HCT116 (cell line): Measurements from ENCODE around the gene TFG. TPM values are rescaled to one million over a fixed set of nuclear protein-coding genes. Genes with fewer than 3 reads are reported as not detected.

Source experiments
- ATAC-seq: fragments of 200-7000 bp; cut with Tn5 transposase; 2 replicates; pipeline ENCODE4 v1.9.1; 2020; ENCODE audit warnings: mild to moderate bottlenecking, moderate library complexity
- BruUV-seq: library from RNA; stranded (reverse); fragments of 400-500 nt; replicated peaks from 2 replicates; lab custom pipeline; 2021; lab: Mats Ljungman, UMichigan
- CTCF ChIA-PET: fragments of 300-600 bp; sonication (Branson Sonifier 250); formaldehyde crosslinking; loops from one replicate; lab custom pipeline; 2021; ENCODE audit warnings: antibody characterized with exemption; lab: Charles Lee
- POLR2A ChIA-PET: fragments of 300-600, 350-600 bp; sonication (Branson Sonifier 250); formaldehyde crosslinking; loops from one replicate; lab custom pipeline; 2021; ENCODE audit warnings: antibody characterized with exemption; lab: Charles Lee
- RAD21 ChIA-PET, 2 experiments: fragments of 300-600 bp; sonication (Branson Sonifier 250); formaldehyde crosslinking; loops; one replicate each; lab custom pipeline; 2023; ENCODE audit warnings: low total read pairs in 2 of 2; ENCODE audit not compliant: uncharacterized antibody in 2 of 2, unreplicated experiment in 2 of 2, low non-redundant PET in 1 of 2; lab: Charles Lee
- DNase-seq: peaks from one replicate; pipeline ENCODE4 v3.0.0-alpha.2; 2010; ENCODE audit warnings: low read depth, low spot score
- H2AFZ ChIP-seq: fragments of 200-600 bp; shearing (Covaris generic), sonication (generic); 2 replicates; pipeline ENCODE4 v1.6.1; 2017; ENCODE audit warnings: low read depth, mixed run types, mixed read lengths, antibody characterized with exemption, low read length; ENCODE audit not compliant: poor library complexity, severe bottlenecking
- H3K27ac ChIP-seq: 2 replicates; pipeline ENCODE4 v1.5.1; 2012; ENCODE audit warnings: low read depth, low read length
- H3K27me3 ChIP-seq: fragments of 200-600 bp; sonication (generic); 2 replicates; pipeline ENCODE4 v1.6.1; 2016; ENCODE audit warnings: mixed run types, low read length, mixed read lengths; ENCODE audit not compliant: insufficient read depth
- H3K36me3 ChIP-seq, 2 experiments: fragments of 200-500 bp in 1 of 2; fragments of 200-600 bp in 1 of 2; sonication (Bioruptor generic) in 1 of 2; sonication (generic) in 1 of 2; 2 replicates each; pipeline versions ENCODE4 v1.5.1 to v1.6.1; 2014 to 2016; ENCODE audit warnings: low read length in 2 of 2, inconsistent platforms in 1 of 2, mixed read lengths in 1 of 2, mixed run types in 1 of 2; ENCODE audit not compliant: insufficient read depth in 2 of 2, control insufficient read depth in 1 of 2
- H3K4me1 ChIP-seq, 2 experiments: fragments of 200-600 bp in 1 of 2; sonication (generic) in 1 of 2; 2 replicates each; pipeline versions ENCODE4 v1.5.1 to v1.6.1; 2012 to 2017; ENCODE audit warnings: low read length in 2 of 2, inconsistent platforms in 1 of 2, mild to moderate bottlenecking in 1 of 2, mixed read lengths in 1 of 2, mixed run types in 1 of 2, moderate library complexity in 1 of 2; ENCODE audit not compliant: insufficient read depth in 2 of 2, control insufficient read depth in 1 of 2
- H3K4me2 ChIP-seq: fragments of 200-600 bp; sonication (generic); 2 replicates; pipeline ENCODE4 v1.6.1; 2017; ENCODE audit warnings: mixed run types, low read length, mixed read lengths
- H3K4me3 ChIP-seq, 2 experiments: fragments of 200-600 bp in 1 of 2; sonication (generic) in 1 of 2; replicated peaks in 1 of 2; 2 replicates each; pipeline ENCODE4 v1.5.1; 2011 to 2016; ENCODE audit warnings: low read length in 2 of 2, control low read depth in 1 of 2, low read depth in 1 of 2, mild to moderate bottlenecking in 1 of 2, mixed read lengths in 1 of 2, mixed run types in 1 of 2
- H3K79me2 ChIP-seq: fragments of 200-600 bp; sonication (generic); 2 replicates; pipeline ENCODE4 v1.6.1; 2017; ENCODE audit warnings: mild to moderate bottlenecking, mixed run types, low read length, moderate library complexity, mixed read lengths; ENCODE audit not compliant: insufficient read depth
- H3K9ac ChIP-seq: fragments of 200-600 bp; sonication (generic); 2 replicates; pipeline ENCODE4 v1.6.1; 2016; ENCODE audit warnings: low read length, mixed read lengths
- H3K9me2 ChIP-seq: fragments of 200-600 bp; sonication (generic), shearing (Covaris generic); 2 replicates; pipeline ENCODE4 v1.6.1; 2017; ENCODE audit warnings: mixed run types, mild to moderate bottlenecking, moderate library complexity; ENCODE audit not compliant: insufficient read depth
- H3K9me3 ChIP-seq, 2 experiments: fragments of 200-500 bp in 1 of 2; fragments of 200-600 bp in 1 of 2; sonication (Bioruptor generic) in 1 of 2; sonication (generic) in 1 of 2; 2 replicates each; pipeline ENCODE4 v1.6.1; 2014 to 2017; ENCODE audit warnings: low read length in 2 of 2, mixed read lengths in 2 of 2, inconsistent platforms in 1 of 2, low read depth in 1 of 2, mild to moderate bottlenecking in 1 of 2, mixed run types in 1 of 2, moderate library complexity in 1 of 2; ENCODE audit not compliant: control insufficient read depth in 1 of 2, insufficient read depth in 1 of 2
- H4K20me1 ChIP-seq: fragments of 200-600 bp; sonication (generic), shearing (Covaris generic); 2 replicates; pipeline ENCODE4 v1.6.1; 2017; ENCODE audit warnings: mixed run types, mild to moderate bottlenecking, moderate library complexity; ENCODE audit not compliant: insufficient read depth
- CBX3 ChIP-seq: IDR thresholded peaks from 2 replicates; pipeline ENCODE4 v1.6.1; 2012; ENCODE audit warnings: low read depth
- CEBPB ChIP-seq: IDR thresholded peaks from 2 replicates; pipeline ENCODE4 v1.6.1; 2012; ENCODE audit warnings: low read depth
- EGR1 ChIP-seq: IDR thresholded peaks from 2 replicates; pipeline ENCODE4 v1.6.1; 2012; ENCODE audit warnings: low read depth
- ELF1 ChIP-seq: IDR thresholded peaks from 2 replicates; pipeline ENCODE4 v1.6.1; 2012; ENCODE audit warnings: low read depth, borderline replicate concordance
- EZH2 ChIP-seq: fragments of 200-600 bp; sonication (generic); IDR thresholded peaks from 2 replicates; pipeline ENCODE4 v1.6.1; 2017; ENCODE audit warnings: antibody characterized with exemption, mixed run types
- EZH2phosphoT487 ChIP-seq: fragments of 200-600 bp; IDR thresholded peaks from 2 replicates; pipeline ENCODE4 v1.6.1; 2018; ENCODE audit warnings: antibody characterized with exemption, borderline replicate concordance
- POLR2A ChIP-seq: IDR thresholded peaks from 2 replicates; pipeline ENCODE4 v1.7.0; 2011; ENCODE audit warnings: borderline replicate concordance; ENCODE audit not compliant: insufficient read depth, insufficient read length; ENCODE audit errors: extremely low read depth
- RAD21 ChIP-seq: IDR thresholded peaks from 2 replicates; pipeline ENCODE4 v1.6.1; 2012; ENCODE audit warnings: low read depth, mild to moderate bottlenecking
- SP1 ChIP-seq: IDR thresholded peaks from 2 replicates; pipeline ENCODE4 v1.6.1; 2012; ENCODE audit warnings: low read depth
- SRF ChIP-seq: IDR thresholded peaks from 2 replicates; pipeline ENCODE4 v1.6.1; 2012; ENCODE audit warnings: low read depth
- YY1 ChIP-seq: IDR thresholded peaks from 2 replicates; pipeline ENCODE4 v1.6.1; 2011; ENCODE audit warnings: low read length, low read depth, moderate library complexity, mild to moderate bottlenecking; ENCODE audit not compliant: insufficient replicate concordance; ENCODE audit errors: extremely low read depth
- ZFX ChIP-seq: fragments of 450-650 bp; IDR thresholded peaks from 2 replicates; pipeline ENCODE4 v1.6.1; 2017
- ZNF274 ChIP-seq: fragments of 200-500 bp; sonication (Bioruptor generic); IDR thresholded peaks from 2 replicates; pipeline ENCODE4 v1.6.1; 2014; ENCODE audit warnings: mild to moderate bottlenecking, low read depth, low read length, inconsistent platforms
- intact Hi-C: fragments of 100-400 bp; cut with micrococcal nuclease; formaldehyde crosslinking; loops from 2 replicates; pipeline ENCODE4 v1.10.0; 2022
- total RNA-seq: library from RNA; stranded (reverse); gene quantifications from one replicate; pipeline ENCODE4 v1.2.1, GENCODE V29; 2021; ENCODE audit not compliant: unreplicated experiment
- TF ChIP-seq, protein P1 (sequence below): IDR thresholded peaks from 2 replicates; pipeline ENCODE4 v1.6.1; 2012
- TF ChIP-seq, protein P2 (sequence below), 3 experiments: fragments of 200-600 bp in 1 of 3; sonication (generic) in 1 of 3; IDR thresholded peaks in 2 of 3; conservative IDR thresholded peaks in 1 of 3; 2 replicates each; pipeline ENCODE4 v1.5.1; 2012 to 2017; ENCODE audit warnings: low read depth in 2 of 3, low read length in 2 of 3, antibody characterized with exemption in 1 of 3, borderline replicate concordance in 1 of 3, control low read depth in 1 of 3, mild to moderate bottlenecking in 1 of 3, mixed read lengths in 1 of 3, mixed run types in 1 of 3, moderate library complexity in 1 of 3; ENCODE audit not compliant: insufficient read depth in 1 of 3

Gene TFG
- total RNA-seq, 1 experiment from 2014 or later = 99.1 TPM

DNA sequence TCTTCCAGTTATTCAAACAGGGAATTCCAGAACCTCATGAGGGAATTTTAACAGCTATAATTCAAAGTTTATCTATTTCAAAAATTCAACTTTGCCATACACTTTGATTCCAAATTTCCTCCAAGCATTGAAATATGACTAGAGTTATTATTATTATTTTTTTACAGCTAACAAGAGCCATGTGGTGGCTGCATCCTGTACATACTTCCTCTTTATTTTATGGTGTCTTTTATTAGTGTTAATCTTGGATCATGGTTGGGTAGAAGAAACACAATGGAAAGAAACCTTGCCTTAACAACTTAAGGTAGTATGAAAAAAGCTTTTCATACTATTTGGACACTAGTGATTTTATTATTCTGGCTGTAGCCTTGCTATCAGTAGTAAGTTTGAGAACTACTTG lies 52.7 kb downstream of the TFG start:
- RAD21 ChIA-PET = interaction anchor here in 1 of 2 experiments (0.7 kb wide), 1 partner anchor 158 kb away, joined by 3 read pairs; no protein-coding TSS in a partner anchor
- H4K20me1 ChIP-seq = no peaks in the 10 kb centered on the region
- no peak overlapping the region for H3K9ac ChIP-seq
- DNase-seq (no peak), ATAC-seq (no peak)
- no peaks in the 10 kb centered on the region for H3K36me3 ChIP-seq
- CTCF ChIA-PET = interaction anchor here (1.1 to 3.6 kb wide), 4 partner anchors 19 to 434 kb away, joined by 3 to 11 read pairs (median 6); no protein-coding TSS in a partner anchor
- H2AFZ ChIP-seq = no peak overlapping the region
- intact Hi-C loops = no loop called here
- no peaks in the 10 kb centered on the region for H3K9me2 ChIP-seq
- H3K9me3 ChIP-seq = no peaks in the 10 kb centered on the region
- H3K27me3 ChIP-seq = no peaks in the 10 kb centered on the region
- H3K79me2 ChIP-seq = no peaks in the 10 kb centered on the region
- H3K4me1 ChIP-seq = peaks cover 0 to 3% of the 10 kb centered on the region in 2 experiments; a peak in 1 of 4 replicates
- no peak overlapping the region for H3K4me3 ChIP-seq
- POLR2A ChIA-PET = no interaction called here
- no peak overlapping the region for H3K4me2 ChIP-seq
- BruUV-seq = no TSS peak
- H3K27ac ChIP-seq = no peak overlapping the region
- TF ChIP-seq EZH2 = no peak
- no peak for TF ChIP-seq SP1
- TF ChIP-seq ELF1 = no peak
- no peak for TF ChIP-seq ZNF274
- TF ChIP-seq, protein P1, sequence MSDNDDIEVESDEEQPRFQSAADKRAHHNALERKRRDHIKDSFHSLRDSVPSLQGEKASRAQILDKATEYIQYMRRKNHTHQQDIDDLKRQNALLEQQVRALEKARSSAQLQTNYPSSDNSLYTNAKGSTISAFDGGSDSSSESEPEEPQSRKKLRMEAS = no peak
- no peak for TF ChIP-seq YY1
- no peak for TF ChIP-seq RAD21
- TF ChIP-seq, all 23 proteins: peak for 0

DNA sequence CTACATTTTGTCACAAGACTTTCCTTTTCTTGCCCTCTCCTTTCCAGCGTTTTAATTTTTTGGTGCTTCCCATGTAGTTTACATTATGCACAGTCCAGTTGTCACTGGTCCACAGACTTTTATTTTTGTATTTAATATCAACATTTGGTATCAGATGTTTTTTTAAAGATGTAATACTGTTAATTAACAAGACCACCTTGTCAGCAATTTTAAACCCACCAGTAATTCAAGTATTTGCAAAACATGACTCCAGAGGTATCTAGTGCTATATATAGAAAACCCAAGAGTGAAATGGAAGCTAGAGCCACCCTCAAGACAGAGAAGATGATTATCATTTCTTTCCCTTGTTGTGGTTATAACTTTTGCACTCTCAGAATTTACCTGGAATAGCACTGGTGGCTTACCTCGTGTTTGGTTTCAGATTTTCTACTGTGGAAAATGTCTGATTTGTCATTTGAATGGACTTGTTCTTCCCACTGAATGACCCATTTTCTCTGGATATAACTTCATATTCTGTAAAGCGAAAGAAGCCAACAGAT lies 56.2 kb downstream of the TFG start:
- Histone ChIP-seq H3K9me2 (no peaks in the 10 kb centered on the region), H3K79me2 (no peaks in the 10 kb centered on the region), H3K4me1 (peaks cover 0 to 3% of the 10 kb centered on the region in 2 experiments; a peak in 1 of 4 replicates), H3K9ac (no peak overlapping the region), H3K36me3 (no peaks in the 10 kb centered on the region), H3K27me3 (no peaks in the 10 kb centered on the region), H3K27ac (no peak overlapping the region), H4K20me1 (no peaks in the 10 kb centered on the region), H2AFZ (no peak overlapping the region), H3K4me2 (no peak overlapping the region), H3K4me3 (no peak overlapping the region), H3K9me3 (no peaks in the 10 kb centered on the region)
- DNase-seq (no peak), ATAC-seq (no peak)
- ChIA-PET CTCF (no interaction called here), RAD21 (no interaction called here), POLR2A (no interaction called here)
- intact Hi-C loops = no loop called here
- no TSS peak for BruUV-seq
- no peak for TF ChIP-seq ELF1
- no peak for TF ChIP-seq ZFX
- TF ChIP-seq POLR2A = no peak
- TF ChIP-seq EZH2 = no peak
- TF ChIP-seq YY1 = no peak
- no peak for TF ChIP-seq CEBPB
- no peak for TF ChIP-seq EGR1
- TF ChIP-seq ZNF274 = no peak
- TF ChIP-seq, protein P2, sequence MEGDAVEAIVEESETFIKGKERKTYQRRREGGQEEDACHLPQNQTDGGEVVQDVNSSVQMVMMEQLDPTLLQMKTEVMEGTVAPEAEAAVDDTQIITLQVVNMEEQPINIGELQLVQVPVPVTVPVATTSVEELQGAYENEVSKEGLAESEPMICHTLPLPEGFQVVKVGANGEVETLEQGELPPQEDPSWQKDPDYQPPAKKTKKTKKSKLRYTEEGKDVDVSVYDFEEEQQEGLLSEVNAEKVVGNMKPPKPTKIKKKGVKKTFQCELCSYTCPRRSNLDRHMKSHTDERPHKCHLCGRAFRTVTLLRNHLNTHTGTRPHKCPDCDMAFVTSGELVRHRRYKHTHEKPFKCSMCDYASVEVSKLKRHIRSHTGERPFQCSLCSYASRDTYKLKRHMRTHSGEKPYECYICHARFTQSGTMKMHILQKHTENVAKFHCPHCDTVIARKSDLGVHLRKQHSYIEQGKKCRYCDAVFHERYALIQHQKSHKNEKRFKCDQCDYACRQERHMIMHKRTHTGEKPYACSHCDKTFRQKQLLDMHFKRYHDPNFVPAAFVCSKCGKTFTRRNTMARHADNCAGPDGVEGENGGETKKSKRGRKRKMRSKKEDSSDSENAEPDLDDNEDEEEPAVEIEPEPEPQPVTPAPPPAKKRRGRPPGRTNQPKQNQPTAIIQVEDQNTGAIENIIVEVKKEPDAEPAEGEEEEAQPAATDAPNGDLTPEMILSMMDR (IDR thresholded peaks at IDR 0.05 in 2 of 3, conservative IDR thresholded peaks at IDR 0.05 in 1 of 3; ENCODE audit: borderline replicate concordance in 1 of 3, insufficient read depth in 1 of 3, low read depth in 2 of 3, low read length in 2 of 3) = no peak
- no peak for TF ChIP-seq SRF
- no peak for TF ChIP-seq EZH2phosphoT487
- TF ChIP-seq, protein P1 = no peak
- no peak for TF ChIP-seq CBX3
